Liver (tissue), 3 donors: ENCODE results near the gene SLC35F4.

ENCODE experiments used
- RAD21 ChIP-seq, 2 donors: IDR thresholded peaks; 2 replicates each; pipeline ENCODE4 v1.6.1; 2016; ENCODE audit warnings: antibody characterized with exemption in 2 of 2, mild to moderate bottlenecking in 2 of 2
- TF ChIP-seq, protein P1 (sequence below): fragments of 150-350 bp; IDR thresholded peaks from 2 replicates; pipeline ENCODE4 v1.5.1; 2017; ENCODE audit warnings: improper control_type of control experiment, low read depth, low read length; ENCODE audit not compliant: missing input control
- TF ChIP-seq, protein P2 (sequence below): IDR thresholded peaks from 2 replicates; pipeline ENCODE4 v1.6.1; 2016; ENCODE audit warnings: antibody characterized with exemption
- TF ChIP-seq, protein P3 (sequence below): IDR thresholded peaks from 2 replicates; pipeline ENCODE4 v1.6.1; 2016; ENCODE audit warnings: antibody characterized with exemption
- donor health status: healthy.
- donor health status: healthy.

DNA sequence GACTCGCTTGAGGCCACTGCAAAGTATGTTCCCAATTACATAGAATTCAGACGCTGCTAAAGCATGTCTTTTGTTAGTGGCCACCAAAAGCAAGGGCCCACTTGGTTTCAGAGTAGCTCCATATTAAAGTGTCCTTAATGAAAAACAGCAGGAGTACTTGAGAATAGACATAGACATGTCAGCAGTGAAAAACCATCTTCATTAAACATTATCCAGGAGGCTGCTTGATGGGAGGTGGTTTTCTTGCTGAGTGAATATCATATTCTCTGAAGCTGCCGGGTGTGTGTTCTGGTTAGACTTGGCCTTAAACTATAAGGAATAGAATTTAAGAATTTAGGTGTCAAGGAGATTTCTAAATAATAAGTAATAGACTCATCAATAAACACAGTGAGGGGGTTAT is 292.7 kb downstream of the SLC35F4 start:
- TF ChIP-seq RAD21 (IDR thresholded peaks at IDR 0.05), result no peak
- TF ChIP-seq, protein P1, sequence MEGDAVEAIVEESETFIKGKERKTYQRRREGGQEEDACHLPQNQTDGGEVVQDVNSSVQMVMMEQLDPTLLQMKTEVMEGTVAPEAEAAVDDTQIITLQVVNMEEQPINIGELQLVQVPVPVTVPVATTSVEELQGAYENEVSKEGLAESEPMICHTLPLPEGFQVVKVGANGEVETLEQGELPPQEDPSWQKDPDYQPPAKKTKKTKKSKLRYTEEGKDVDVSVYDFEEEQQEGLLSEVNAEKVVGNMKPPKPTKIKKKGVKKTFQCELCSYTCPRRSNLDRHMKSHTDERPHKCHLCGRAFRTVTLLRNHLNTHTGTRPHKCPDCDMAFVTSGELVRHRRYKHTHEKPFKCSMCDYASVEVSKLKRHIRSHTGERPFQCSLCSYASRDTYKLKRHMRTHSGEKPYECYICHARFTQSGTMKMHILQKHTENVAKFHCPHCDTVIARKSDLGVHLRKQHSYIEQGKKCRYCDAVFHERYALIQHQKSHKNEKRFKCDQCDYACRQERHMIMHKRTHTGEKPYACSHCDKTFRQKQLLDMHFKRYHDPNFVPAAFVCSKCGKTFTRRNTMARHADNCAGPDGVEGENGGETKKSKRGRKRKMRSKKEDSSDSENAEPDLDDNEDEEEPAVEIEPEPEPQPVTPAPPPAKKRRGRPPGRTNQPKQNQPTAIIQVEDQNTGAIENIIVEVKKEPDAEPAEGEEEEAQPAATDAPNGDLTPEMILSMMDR, result no peak
- TF ChIP-seq, protein P2, sequence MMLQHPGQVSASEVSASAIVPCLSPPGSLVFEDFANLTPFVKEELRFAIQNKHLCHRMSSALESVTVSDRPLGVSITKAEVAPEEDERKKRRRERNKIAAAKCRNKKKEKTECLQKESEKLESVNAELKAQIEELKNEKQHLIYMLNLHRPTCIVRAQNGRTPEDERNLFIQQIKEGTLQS, result no peak
- TF ChIP-seq, protein P3, sequence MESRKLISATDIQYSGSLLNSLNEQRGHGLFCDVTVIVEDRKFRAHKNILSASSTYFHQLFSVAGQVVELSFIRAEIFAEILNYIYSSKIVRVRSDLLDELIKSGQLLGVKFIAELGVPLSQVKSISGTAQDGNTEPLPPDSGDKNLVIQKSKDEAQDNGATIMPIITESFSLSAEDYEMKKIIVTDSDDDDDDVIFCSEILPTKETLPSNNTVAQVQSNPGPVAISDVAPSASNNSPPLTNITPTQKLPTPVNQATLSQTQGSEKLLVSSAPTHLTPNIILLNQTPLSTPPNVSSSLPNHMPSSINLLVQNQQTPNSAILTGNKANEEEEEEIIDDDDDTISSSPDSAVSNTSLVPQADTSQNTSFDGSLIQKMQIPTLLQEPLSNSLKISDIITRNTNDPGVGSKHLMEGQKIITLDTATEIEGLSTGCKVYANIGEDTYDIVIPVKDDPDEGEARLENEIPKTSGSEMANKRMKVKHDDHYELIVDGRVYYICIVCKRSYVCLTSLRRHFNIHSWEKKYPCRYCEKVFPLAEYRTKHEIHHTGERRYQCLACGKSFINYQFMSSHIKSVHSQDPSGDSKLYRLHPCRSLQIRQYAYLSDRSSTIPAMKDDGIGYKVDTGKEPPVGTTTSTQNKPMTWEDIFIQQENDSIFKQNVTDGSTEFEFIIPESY, result no peak
